HG02973 (cell line): ENCODE results near the gene TBC1D10A.
"Not testable (repeated sequence)": the region's sequence is repeated elsewhere in the genome, so short reads cannot be mapped to it uniquely, and the experiment has no call there.

Source experiments
- ATAC-seq: cut with Tn5 transposase; IDR thresholded peaks from one replicate; pipeline ENCODE4 v1.9.1; 2021; ENCODE audit warnings: moderate library complexity; ENCODE audit not compliant: unreplicated experiment

TBC1D10A gene

GRCh38 chr22:30347255-30347892 lies 20.6 kb upstream of the TBC1D10A start:
- ATAC-seq, result no peak

- no peak for ATAC-seq
Measured at GRCh38 chr22:30344447-30345200, 17.9 kb upstream of the TBC1D10A start.

GRCh38 chr22:30340911-30341685 lies 14.4 kb upstream of the TBC1D10A start:
- ATAC-seq, result no peak

GRCh38 chr22:30338802-30339201 lies 12.1 kb upstream of the TBC1D10A start:
- ATAC-seq, result no peak

- ATAC-seq, result not testable (repeated sequence)
Measured at GRCh38 chr22:30338341-30338740, 11.6 kb upstream of the TBC1D10A start.

- ATAC-seq, result no peak
Measured at GRCh38 chr22:30337461-30337778, 10.7 kb upstream of the TBC1D10A start.

GRCh38 chr22:30336752-30337460 lies 10.2 kb upstream of the TBC1D10A start:
- ATAC-seq, result no peak

GRCh38 chr22:30335236-30335635 lies 8.5 kb upstream of the TBC1D10A start:
- no peak for ATAC-seq

GRCh38 chr22:30334646-30335045 lies 7.9 kb upstream of the TBC1D10A start:
- no peak for ATAC-seq

GRCh38 chr22:30333707-30334087 lies 7.0 kb upstream of the TBC1D10A start:
- ATAC-seq, result no peak

- no peak for ATAC-seq
Measured at GRCh38 chr22:30332994-30333706, 6.4 kb upstream of the TBC1D10A start.

GRCh38 chr22:30332551-30332950 lies 5.8 kb upstream of the TBC1D10A start:
- ATAC-seq, result no peak

- no peak for ATAC-seq
Measured at GRCh38 chr22:30328466-30329049, 1.8 kb upstream of the TBC1D10A start.

- ATAC-seq, result no peak
Measured at GRCh38 chr22:30327864-30328345, 1.2 kb upstream of the TBC1D10A start.

GRCh38 chr22:30326255-30326705 lies 461 bp downstream of the TBC1D10A start:
- ATAC-seq, result peak; percentile 21

- no peak for ATAC-seq
Measured at GRCh38 chr22:30325724-30326254, 952 bp downstream of the TBC1D10A start.

- ATAC-seq, result no peak
Measured at GRCh38 chr22:30325065-30325720, 1.5 kb downstream of the TBC1D10A start.

GRCh38 chr22:30324014-30324730 lies 2.6 kb downstream of the TBC1D10A start:
- ATAC-seq, result no peak

GRCh38 chr22:30323246-30323645 lies 3.5 kb downstream of the TBC1D10A start:
- no peak for ATAC-seq
